Osteocyte (in vitro differentiated cells): ENCODE measurements around the gene EPHB2. TPM values are rescaled to one million over a fixed set of nuclear protein-coding genes. Genes with fewer than 3 reads are reported as not detected.

Source experiments
- DNase-seq: peaks from one replicate; pipeline ENCODE4 v3.0.0; 2021; ENCODE audit warnings: mixed read lengths; ENCODE audit not compliant: unreplicated experiment; ENCODE audit errors: extremely low spot score
- H3K27ac Mint-ChIP-seq: one replicate; pipeline ENCODE4 v1.8.0; 2021; ENCODE audit warnings: mild to moderate bottlenecking, mixed read lengths; ENCODE audit not compliant: unreplicated experiment
- H3K27me3 Mint-ChIP-seq: one replicate; pipeline ENCODE4 v1.8.0; 2021; ENCODE audit warnings: mixed read lengths; ENCODE audit not compliant: unreplicated experiment
- H3K36me3 Mint-ChIP-seq: one replicate; pipeline ENCODE4 v1.8.0; 2021; ENCODE audit warnings: mixed read lengths; ENCODE audit not compliant: unreplicated experiment
- H3K4me1 Mint-ChIP-seq: one replicate; pipeline ENCODE4 v1.8.0; 2021; ENCODE audit warnings: mixed read lengths; ENCODE audit not compliant: unreplicated experiment
- H3K4me3 Mint-ChIP-seq: one replicate; pipeline ENCODE4 v1.8.0; 2021; ENCODE audit warnings: mild to moderate bottlenecking, moderate library complexity, mixed read lengths; ENCODE audit not compliant: unreplicated experiment
- H3K9me3 Mint-ChIP-seq: one replicate; pipeline ENCODE4 v1.8.0; 2021; ENCODE audit warnings: mixed read lengths; ENCODE audit not compliant: unreplicated experiment
- CTCF ChIP-seq: fragments of 200-600 bp; sonication (generic); IDR thresholded peaks from 2 replicates; pipeline ENCODE4 v1.5.0; 2021; ENCODE audit warnings: antibody characterized with exemption, mild to moderate bottlenecking, moderate library complexity
- total RNA-seq: library from RNA; stranded (reverse); gene quantifications from 2 replicates; pipeline ENCODE4 v1.2.1, GENCODE V29; 2021

Gene EPHB2
- total RNA-seq, 1 donor from 2014 or later, result 32.5 TPM

- no peaks in the 10 kb centered on the region for H3K9me3 Mint-ChIP-seq
- no peak overlapping the region for H3K27ac Mint-ChIP-seq
- no peak for TF ChIP-seq CTCF
- no peaks in the 10 kb centered on the region for H3K27me3 Mint-ChIP-seq
- no peak overlapping the region for H3K4me3 Mint-ChIP-seq
- DNase-seq, result no peak
- no peaks in the 10 kb centered on the region for H3K36me3 Mint-ChIP-seq
- peaks cover 5% of the 10 kb centered on the region for H3K4me1 Mint-ChIP-seq
Measured at GRCh38 chr1:22722901-22723550, 12.4 kb downstream of the EPHB2 start.

GRCh38 chr1:22727873-22728272 lies 17.2 kb downstream of the EPHB2 start:
- no peak for DNase-seq
- Mint-ChIP-seq H3K27ac (no peak overlapping the region), H3K4me1 (peaks cover 6% of the 10 kb centered on the region), H3K4me3 (no peak overlapping the region), H3K27me3 (no peaks in the 10 kb centered on the region), H3K36me3 (no peaks in the 10 kb centered on the region), H3K9me3 (no peaks in the 10 kb centered on the region)
- TF ChIP-seq CTCF, result no peak

GRCh38 chr1:22728751-22729399 lies 18.2 kb downstream of the EPHB2 start:
- no peak overlapping the region for H3K27ac Mint-ChIP-seq
- no peak for DNase-seq
- H3K27me3 Mint-ChIP-seq, result no peaks in the 10 kb centered on the region
- H3K9me3 Mint-ChIP-seq, result no peaks in the 10 kb centered on the region
- no peak overlapping the region for H3K4me3 Mint-ChIP-seq
- no peaks in the 10 kb centered on the region for H3K36me3 Mint-ChIP-seq
- TF ChIP-seq CTCF, result no peak
- peaks cover 6% of the 10 kb centered on the region for H3K4me1 Mint-ChIP-seq

GRCh38 chr1:22729400-22729773 lies 18.7 kb downstream of the EPHB2 start:
- Mint-ChIP-seq H3K27me3 (no peaks in the 10 kb centered on the region), H3K4me3 (no peak overlapping the region), H3K4me1 (peaks cover 8% of the 10 kb centered on the region), H3K36me3 (no peaks in the 10 kb centered on the region), H3K9me3 (no peaks in the 10 kb centered on the region), H3K27ac (no peak overlapping the region)
- no peak for DNase-seq
- no peak for TF ChIP-seq CTCF

- Mint-ChIP-seq H3K27me3 (no peaks in the 10 kb centered on the region), H3K27ac (no peak overlapping the region), H3K9me3 (no peaks in the 10 kb centered on the region), H3K36me3 (no peaks in the 10 kb centered on the region), H3K4me3 (no peak overlapping the region), H3K4me1 (peaks cover 10% of the 10 kb centered on the region)
- DNase-seq, result no peak
- no peak for TF ChIP-seq CTCF
Measured at GRCh38 chr1:22729912-22730311, 19.3 kb downstream of the EPHB2 start.
